A673 (cell line): ENCODE measurements around the gene MSI2. TPM values are rescaled to one million over a fixed set of nuclear protein-coding genes. Genes with fewer than 3 reads are reported as not detected.

ENCODE experiments used
- BruUV-seq: library from RNA; stranded (reverse); fragments of 400-500 nt; replicated peaks from 2 replicates; lab custom pipeline; 2021; lab: Mats Ljungman, UMichigan
- CTCF ChIA-PET: fragments of 300-600 bp; sonication (Branson Sonifier 250); formaldehyde crosslinking; loops from one replicate; lab custom pipeline; 2022; ENCODE audit warnings: antibody characterized with exemption; lab: Charles Lee
- POLR2A ChIA-PET: fragments of 300-600 bp; sonication (Branson Sonifier 250); formaldehyde crosslinking; loops from one replicate; lab custom pipeline; 2022; ENCODE audit warnings: antibody characterized with exemption; ENCODE audit not compliant: low non-redundant PET; lab: Charles Lee
- DNase-seq: peaks from one replicate; pipeline ENCODE4 v3.0.0-alpha.2; 2015; ENCODE audit warnings: low spot score
- H3K27ac ChIP-seq: fragments of 200-600 bp; sonication (generic); 2 replicates; pipeline ENCODE4 v1.5.1; 2016; ENCODE audit warnings: mixed run types, low read depth, mild to moderate bottlenecking, mixed read lengths, antibody characterized with exemption, low read length; ENCODE audit not compliant: poor library complexity, severe bottlenecking
- H3K27me3 ChIP-seq: fragments of 200-600 bp; sonication (generic); replicated peaks from 2 replicates; pipeline ENCODE4 v1.6.1; 2017; ENCODE audit warnings: mixed run types, low read depth, mild to moderate bottlenecking, mixed read lengths, antibody characterized with exemption, low read length; ENCODE audit not compliant: insufficient read depth, poor library complexity
- H3K36me3 ChIP-seq: fragments of 200-600 bp; sonication (generic); 2 replicates; pipeline ENCODE4 v1.6.1; 2016; ENCODE audit warnings: mixed run types, mild to moderate bottlenecking, mixed read lengths, antibody characterized with exemption, low read length; ENCODE audit not compliant: insufficient read depth, poor library complexity, severe bottlenecking
- H3K4me1 ChIP-seq: fragments of 200-600 bp; sonication (generic); 2 replicates; pipeline ENCODE4 v1.6.1; 2017; ENCODE audit warnings: mixed run types, mild to moderate bottlenecking, mixed read lengths, antibody characterized with exemption, low read length; ENCODE audit not compliant: insufficient read depth, poor library complexity, severe bottlenecking
- H3K4me3 ChIP-seq: fragments of 200-600 bp; sonication (generic); 2 replicates; pipeline ENCODE4 v1.5.1; 2016; ENCODE audit warnings: low read depth, mixed run types, mild to moderate bottlenecking, mixed read lengths, low read length; ENCODE audit not compliant: poor library complexity, severe bottlenecking
- H3K9me3 ChIP-seq: fragments of 200-600 bp; sonication (generic); 2 replicates; pipeline ENCODE4 v1.6.1; 2016; ENCODE audit warnings: mixed run types, low read depth, mild to moderate bottlenecking, mixed read lengths, antibody characterized with exemption, low read length; ENCODE audit not compliant: poor library complexity, severe bottlenecking
- EZH2 ChIP-seq: fragments of 200-600 bp; sonication (generic); IDR thresholded peaks from 2 replicates; pipeline ENCODE4 v1.6.1; 2017; ENCODE audit warnings: borderline replicate concordance, low read depth, mild to moderate bottlenecking, mixed read lengths, antibody characterized with exemption, low read length; ENCODE audit not compliant: poor library complexity, severe bottlenecking
- intact Hi-C: fragments of 100-400 bp; cut with micrococcal nuclease; formaldehyde crosslinking; loops from one replicate; pipeline ENCODE4 v1.10.0; 2022; ENCODE audit not compliant: unreplicated experiment
- total RNA-seq: library from RNA; stranded (reverse); gene quantifications from 2 replicates; pipeline ENCODE4 v1.2.3, GENCODE V29; 2021
- TF ChIP-seq, protein P1 (sequence below): fragments of 300-800, 200-600 bp; sonication (generic); conservative IDR thresholded peaks from 2 replicates; pipeline ENCODE4 v1.5.1; 2017; ENCODE audit warnings: low read depth, mild to moderate bottlenecking, antibody characterized with exemption, low read length, moderate library complexity, mixed read lengths

The MSI2 gene
- total RNA-seq, 1 experiment from 2014 or later = 108 TPM

DNA sequence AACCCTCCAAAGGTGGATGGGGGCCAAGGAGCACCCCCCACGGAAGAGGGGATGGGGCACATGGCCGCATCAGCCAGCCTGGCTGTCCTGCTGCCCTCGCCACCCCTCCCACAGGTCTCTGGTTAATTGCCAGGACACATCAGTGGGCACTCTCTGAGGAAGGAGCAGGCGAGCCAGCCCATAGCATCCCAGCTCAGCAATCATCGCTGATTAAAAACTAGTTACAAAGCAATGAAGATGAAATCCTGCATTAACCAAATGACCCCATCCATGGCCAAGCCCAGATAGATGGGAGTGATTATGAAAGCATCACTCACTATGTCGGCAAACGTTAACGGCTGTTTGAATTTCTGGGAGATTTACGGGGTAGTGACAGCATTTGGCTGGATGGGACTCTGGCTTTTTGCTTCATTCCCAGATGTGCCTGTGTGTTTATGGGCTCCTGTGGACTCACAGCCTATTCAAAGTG is 443.5 kb downstream of the MSI2 start:
- Histone ChIP-seq H3K4me1 (no peaks in the 10 kb centered on the region), H3K27ac (no peak overlapping the region), H3K27me3 (no peaks in the 10 kb centered on the region), H3K4me3 (no peak overlapping the region), H3K36me3 (no peaks in the 10 kb centered on the region), H3K9me3 (no peaks in the 10 kb centered on the region)
- ChIA-PET POLR2A (no interaction called here), CTCF (interaction anchor here (0.6 kb wide), 1 partner anchor 287 kb away, joined by 4 read pairs; no protein-coding TSS in a partner anchor)
- TF ChIP-seq EZH2 = no peak
- TF ChIP-seq, protein P1, sequence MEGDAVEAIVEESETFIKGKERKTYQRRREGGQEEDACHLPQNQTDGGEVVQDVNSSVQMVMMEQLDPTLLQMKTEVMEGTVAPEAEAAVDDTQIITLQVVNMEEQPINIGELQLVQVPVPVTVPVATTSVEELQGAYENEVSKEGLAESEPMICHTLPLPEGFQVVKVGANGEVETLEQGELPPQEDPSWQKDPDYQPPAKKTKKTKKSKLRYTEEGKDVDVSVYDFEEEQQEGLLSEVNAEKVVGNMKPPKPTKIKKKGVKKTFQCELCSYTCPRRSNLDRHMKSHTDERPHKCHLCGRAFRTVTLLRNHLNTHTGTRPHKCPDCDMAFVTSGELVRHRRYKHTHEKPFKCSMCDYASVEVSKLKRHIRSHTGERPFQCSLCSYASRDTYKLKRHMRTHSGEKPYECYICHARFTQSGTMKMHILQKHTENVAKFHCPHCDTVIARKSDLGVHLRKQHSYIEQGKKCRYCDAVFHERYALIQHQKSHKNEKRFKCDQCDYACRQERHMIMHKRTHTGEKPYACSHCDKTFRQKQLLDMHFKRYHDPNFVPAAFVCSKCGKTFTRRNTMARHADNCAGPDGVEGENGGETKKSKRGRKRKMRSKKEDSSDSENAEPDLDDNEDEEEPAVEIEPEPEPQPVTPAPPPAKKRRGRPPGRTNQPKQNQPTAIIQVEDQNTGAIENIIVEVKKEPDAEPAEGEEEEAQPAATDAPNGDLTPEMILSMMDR = no peak
- intact Hi-C loops = no loop called here
- DNase-seq = no peak
- no TSS peak for BruUV-seq

DNA sequence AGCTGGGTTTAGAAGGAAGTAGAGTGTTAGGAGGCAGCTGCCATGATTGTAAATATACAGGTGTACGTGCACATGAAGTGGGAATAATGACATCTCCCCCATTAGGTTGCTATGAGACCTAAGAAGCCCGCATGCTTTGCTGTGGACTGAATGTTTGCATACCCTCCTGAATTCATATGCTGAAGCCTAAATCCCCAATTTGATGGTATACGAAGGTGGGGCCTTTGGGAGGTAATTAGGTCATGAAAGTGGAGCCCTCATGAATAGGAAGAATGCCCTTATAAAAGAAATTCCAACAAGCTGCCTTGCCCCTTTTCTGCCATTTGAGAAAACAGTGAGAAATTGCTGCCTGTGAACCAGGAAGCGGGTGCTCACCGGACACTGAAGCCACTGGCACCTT is 444.8 kb downstream of the MSI2 start:
- no peaks in the 10 kb centered on the region for H3K36me3 ChIP-seq
- no peaks in the 10 kb centered on the region for H3K4me1 ChIP-seq
- no peak overlapping the region for H3K4me3 ChIP-seq
- no peaks in the 10 kb centered on the region for H3K27me3 ChIP-seq
- ChIA-PET POLR2A (no interaction called here), CTCF (no interaction called here)
- TF ChIP-seq, protein P1 = no peak
- no peak for TF ChIP-seq EZH2
- BruUV-seq = no TSS peak
- no peaks in the 10 kb centered on the region for H3K9me3 ChIP-seq
- DNase-seq = no peak
- no peak overlapping the region for H3K27ac ChIP-seq
- intact Hi-C loops = no loop called here

DNA sequence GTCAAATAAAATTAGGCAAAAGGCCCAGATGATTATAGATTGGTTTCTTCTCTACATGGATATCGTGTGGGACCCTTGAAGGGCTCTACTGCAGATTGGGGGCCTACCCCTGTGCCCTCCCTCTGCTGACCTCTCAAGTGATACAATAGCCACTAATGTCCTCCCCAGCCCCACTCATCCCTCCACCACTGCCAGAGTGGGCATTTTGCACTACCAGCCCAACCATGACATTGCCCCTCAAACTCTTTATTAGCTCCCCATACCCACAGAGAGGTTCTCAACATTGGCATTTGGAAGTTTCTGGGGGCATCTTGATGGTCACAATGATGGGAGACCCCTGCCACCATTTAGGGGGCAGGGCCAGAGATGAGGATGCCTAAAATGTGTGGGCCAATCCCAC is 446.9 kb downstream of the MSI2 start:
- TF ChIP-seq, protein P1 = no peak
- no peak for TF ChIP-seq EZH2
- DNase-seq = no peak
- Histone ChIP-seq H3K36me3 (no peaks in the 10 kb centered on the region), H3K4me3 (no peak overlapping the region), H3K4me1 (peaks cover 4% of the 10 kb centered on the region), H3K27ac (no peak overlapping the region), H3K27me3 (no peaks in the 10 kb centered on the region), H3K9me3 (no peaks in the 10 kb centered on the region)
- ChIA-PET CTCF (no interaction called here), POLR2A (no interaction called here)
- intact Hi-C loops = no loop called here
- no TSS peak for BruUV-seq
